ENCODE results near the gene GNAT3. TPM values are rescaled to one million over a fixed set of nuclear protein-coding genes. Genes with fewer than 3 reads are reported as not detected.

GNAT3 gene
- total RNA-seq, 1 experiment from 2014 or later, result not detected

GRCh38 chr7:80417211-80417793, 94.6 kb downstream of the GNAT3 start:
- Mint-ChIP-seq H3K27me3 (ENCODE audit: insufficient read depth, unreplicated experiment) (no peaks in the 10 kb centered on the region), H3K36me3 (ENCODE audit: insufficient read depth, unreplicated experiment) (no peaks in the 10 kb centered on the region), H3K4me1 (ENCODE audit: low read depth, unreplicated experiment) (no peaks in the 10 kb centered on the region), H3K27ac (ENCODE audit: unreplicated experiment) (no peak overlapping the region), H3K4me3 (ENCODE audit: unreplicated experiment) (no peak overlapping the region), H3K9me3 (ENCODE audit: unreplicated experiment) (no peaks in the 10 kb centered on the region)
- CTCF ChIA-PET, result no interaction called here
- no TSS peak for BruUV-seq (replicated peaks)
- intact Hi-C loops (cut with micrococcal nuclease; ENCODE audit: unreplicated experiment), result no loop called here
- DNase-seq, result no peak
- Histone ChIP-seq H3K4me3 (ENCODE audit: low read depth, low read length) (no peak overlapping the region), H3K4me1 (no peaks in the 10 kb centered on the region), H3K27me3 (replicated peaks; ENCODE audit: control insufficient read depth, insufficient read depth, low read length) (no peaks in the 10 kb centered on the region), H3K36me3 (ENCODE audit: control insufficient read depth, insufficient read depth, low read length) (no peaks in the 10 kb centered on the region), H3K9me3 (no peaks in the 10 kb centered on the region)
- no peak for TF ChIP-seq CTCF (IDR thresholded peaks at IDR 0.05; ENCODE audit: insufficient read depth in 1 of 2, low read depth in 1 of 2, low read length in 1 of 2, severe bottlenecking in 1 of 2, unreplicated experiment in 1 of 2)
- POLR2A ChIA-PET, result no interaction called here

- TF ChIP-seq CTCF (IDR thresholded peaks at IDR 0.05; ENCODE audit: insufficient read depth in 1 of 2, low read depth in 1 of 2, low read length in 1 of 2, severe bottlenecking in 1 of 2, unreplicated experiment in 1 of 2), result no peak
- Histone ChIP-seq H3K4me3 (ENCODE audit: low read depth, low read length) (no peak overlapping the region), H3K27me3 (replicated peaks; ENCODE audit: control insufficient read depth, insufficient read depth, low read length) (no peaks in the 10 kb centered on the region), H3K9me3 (no peaks in the 10 kb centered on the region), H3K36me3 (ENCODE audit: control insufficient read depth, insufficient read depth, low read length) (no peaks in the 10 kb centered on the region), H3K4me1 (no peaks in the 10 kb centered on the region)
- no peaks in the 10 kb centered on the region for H3K27me3 Mint-ChIP-seq (ENCODE audit: insufficient read depth, unreplicated experiment)
- ChIA-PET POLR2A (no interaction called here), CTCF (no interaction called here)
- H3K36me3 Mint-ChIP-seq (ENCODE audit: insufficient read depth, unreplicated experiment), result no peaks in the 10 kb centered on the region
- H3K4me1 Mint-ChIP-seq (ENCODE audit: low read depth, unreplicated experiment), result no peaks in the 10 kb centered on the region
- intact Hi-C loops (cut with micrococcal nuclease; ENCODE audit: unreplicated experiment), result no loop called here
- no peak overlapping the region for H3K27ac Mint-ChIP-seq (ENCODE audit: unreplicated experiment)
- no peak for DNase-seq
- BruUV-seq (replicated peaks), result no TSS peak
- H3K9me3 Mint-ChIP-seq (ENCODE audit: unreplicated experiment), result no peaks in the 10 kb centered on the region
- no peak overlapping the region for H3K4me3 Mint-ChIP-seq (ENCODE audit: unreplicated experiment)
These were observed 96.3 kb downstream of the GNAT3 start for GRCh38 chr7:80415522-80415921.

GRCh38 chr7:80415114-80415513, 96.8 kb downstream of the GNAT3 start:
- TF ChIP-seq CTCF (IDR thresholded peaks at IDR 0.05; ENCODE audit: insufficient read depth in 1 of 2, low read depth in 1 of 2, low read length in 1 of 2, severe bottlenecking in 1 of 2, unreplicated experiment in 1 of 2), result no peak
- no peak overlapping the region for H3K4me3 Mint-ChIP-seq (ENCODE audit: unreplicated experiment)
- Histone ChIP-seq H3K27me3 (replicated peaks; ENCODE audit: control insufficient read depth, insufficient read depth, low read length) (no peaks in the 10 kb centered on the region), H3K36me3 (ENCODE audit: control insufficient read depth, insufficient read depth, low read length) (no peaks in the 10 kb centered on the region), H3K4me3 (ENCODE audit: low read depth, low read length) (no peak overlapping the region), H3K9me3 (no peaks in the 10 kb centered on the region), H3K4me1 (no peaks in the 10 kb centered on the region)
- POLR2A ChIA-PET, result no interaction called here
- CTCF ChIA-PET, result no interaction called here
- no peaks in the 10 kb centered on the region for H3K27me3 Mint-ChIP-seq (ENCODE audit: insufficient read depth, unreplicated experiment)
- no peaks in the 10 kb centered on the region for H3K36me3 Mint-ChIP-seq (ENCODE audit: insufficient read depth, unreplicated experiment)
- DNase-seq, result no peak
- intact Hi-C loops (cut with micrococcal nuclease; ENCODE audit: unreplicated experiment), result no loop called here
- no peaks in the 10 kb centered on the region for H3K9me3 Mint-ChIP-seq (ENCODE audit: unreplicated experiment)
- H3K4me1 Mint-ChIP-seq (ENCODE audit: low read depth, unreplicated experiment), result no peaks in the 10 kb centered on the region
- no peak overlapping the region for H3K27ac Mint-ChIP-seq (ENCODE audit: unreplicated experiment)
- BruUV-seq (replicated peaks), result no TSS peak
